Measurements from ENCODE around the gene CDC7.

- TF ChIP-seq, protein P1, sequence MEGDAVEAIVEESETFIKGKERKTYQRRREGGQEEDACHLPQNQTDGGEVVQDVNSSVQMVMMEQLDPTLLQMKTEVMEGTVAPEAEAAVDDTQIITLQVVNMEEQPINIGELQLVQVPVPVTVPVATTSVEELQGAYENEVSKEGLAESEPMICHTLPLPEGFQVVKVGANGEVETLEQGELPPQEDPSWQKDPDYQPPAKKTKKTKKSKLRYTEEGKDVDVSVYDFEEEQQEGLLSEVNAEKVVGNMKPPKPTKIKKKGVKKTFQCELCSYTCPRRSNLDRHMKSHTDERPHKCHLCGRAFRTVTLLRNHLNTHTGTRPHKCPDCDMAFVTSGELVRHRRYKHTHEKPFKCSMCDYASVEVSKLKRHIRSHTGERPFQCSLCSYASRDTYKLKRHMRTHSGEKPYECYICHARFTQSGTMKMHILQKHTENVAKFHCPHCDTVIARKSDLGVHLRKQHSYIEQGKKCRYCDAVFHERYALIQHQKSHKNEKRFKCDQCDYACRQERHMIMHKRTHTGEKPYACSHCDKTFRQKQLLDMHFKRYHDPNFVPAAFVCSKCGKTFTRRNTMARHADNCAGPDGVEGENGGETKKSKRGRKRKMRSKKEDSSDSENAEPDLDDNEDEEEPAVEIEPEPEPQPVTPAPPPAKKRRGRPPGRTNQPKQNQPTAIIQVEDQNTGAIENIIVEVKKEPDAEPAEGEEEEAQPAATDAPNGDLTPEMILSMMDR (IDR thresholded peaks at IDR 0.05; ENCODE audit: insufficient read depth, low read depth, low read length): no peak
- TF ChIP-seq EZH2 (IDR thresholded peaks at IDR 0.05; ENCODE audit: insufficient read depth, low read length): no peak
Measured at GRCh38 chr1:91476533-91477217, 24.0 kb upstream of the CDC7 start.

All from astrocyte (in vitro differentiated cells and primary cell).